GM12878 (cell line): ENCODE measurements around the gene MAGEB3. TPM values are rescaled to one million over a fixed set of nuclear protein-coding genes. Genes with fewer than 3 reads are reported as not detected.

Experiments
- ATAC-seq: fragments of 200-7000 bp; cut with Tn5 transposase; 3 replicates; pipeline ENCODE4 v1.9.1; 2020; ENCODE audit warnings: mild to moderate bottlenecking, moderate library complexity
- BruUV-seq: library from RNA; stranded (reverse); fragments of 400-500 nt; replicated peaks from 2 replicates; lab custom pipeline; 2021; lab: Mats Ljungman, UMichigan
- CTCF ChIA-PET: fragments of 300-600 bp; sonication (Branson Sonifier 250); formaldehyde crosslinking; extraction: SDS; loops from one replicate; lab custom pipeline; 2021; ENCODE audit warnings: inconsistent platforms; lab: Yijun Ruan, JAX
- POLR2A ChIA-PET: fragments of 350-600 bp; formaldehyde crosslinking; extraction: SDS; loops from one replicate; lab custom pipeline; 2021; ENCODE audit warnings: inconsistent platforms; lab: Charles Lee
- RAD21 ChIA-PET: fragments of 300-600 bp; sonication (Branson Sonifier 250); formaldehyde crosslinking; loops from one replicate; lab custom pipeline; 2023; ENCODE audit warnings: antibody characterized with exemption; ENCODE audit not compliant: unreplicated experiment; lab: Charles Lee
- SMC1A ChIA-PET: fragments of 300-600 bp; sonication (Branson Sonifier 250); formaldehyde crosslinking; loops from one replicate; lab custom pipeline; 2023; ENCODE audit not compliant: unreplicated experiment, uncharacterized antibody; lab: Charles Lee
- DNase-seq: peaks from one replicate; pipeline ENCODE4 v3.0.0-alpha.2; 2011; ENCODE audit warnings: low read depth, low spot score
- FAIRE-seq: peaks from 3 replicates; lab custom pipeline; 2011; peaks lifted over from hg19 to GRCh38; lab: Jason Lieb, UNC
- H2AFZ ChIP-seq: 2 replicates; pipeline ENCODE4 v1.6.0; 2011; ENCODE audit warnings: low read depth, low read length, control low read depth; ENCODE audit not compliant: control insufficient read depth
- H3K27ac ChIP-seq: 2 replicates; pipeline ENCODE4 v1.5.1; 2011; ENCODE audit warnings: control low read depth; ENCODE audit not compliant: control insufficient read depth, insufficient read depth
- H3K27me3 ChIP-seq, 2 experiments: replicated peaks in 1 of 2; 2 replicates each; pipeline versions ENCODE4 v1.6.0 to v1.6.1; 2011; ENCODE audit warnings: low read length in 1 of 2; ENCODE audit not compliant: control insufficient read depth in 2 of 2, insufficient read depth in 2 of 2
- H3K36me3 ChIP-seq, 2 experiments: 2 replicates each; pipeline ENCODE4 v1.5.1; 2011; ENCODE audit warnings: low read length in 1 of 2; ENCODE audit not compliant: control insufficient read depth in 2 of 2, insufficient read depth in 2 of 2
- H3K4me1 ChIP-seq: 2 replicates; pipeline ENCODE4 v1.6.1; 2011; ENCODE audit warnings: mild to moderate bottlenecking, low read length, moderate library complexity, mixed read lengths; ENCODE audit not compliant: control insufficient read depth, insufficient read depth
- H3K4me2 ChIP-seq: 2 replicates; pipeline ENCODE4 v1.6.0; 2011; ENCODE audit warnings: control low read depth; ENCODE audit not compliant: control insufficient read depth, insufficient read depth
- H3K4me3 ChIP-seq: fragments of 200-600 bp; sonication (generic); 2 replicates; pipeline ENCODE4 v1.5.1; 2016
- H3K79me2 ChIP-seq: 2 replicates; pipeline ENCODE4 v1.6.0; 2011; ENCODE audit warnings: low read length; ENCODE audit not compliant: control insufficient read depth, insufficient read depth
- H3K9ac ChIP-seq: 2 replicates; pipeline ENCODE4 v1.8.0; 2011; ENCODE audit warnings: low read length, control low read depth, mixed read lengths; ENCODE audit not compliant: control insufficient read depth, insufficient read depth
- H3K9me3 ChIP-seq: replicated peaks from 3 replicates; pipeline ENCODE4 v1.5.1; 2011; ENCODE audit warnings: mild to moderate bottlenecking, low read length; ENCODE audit not compliant: control insufficient read depth, insufficient read depth
- H4K20me1 ChIP-seq: 2 replicates; pipeline ENCODE4 v1.6.0; 2011; ENCODE audit not compliant: control insufficient read depth, insufficient read depth
- BMI1 ChIP-seq: fragments of 450-650 bp; IDR thresholded peaks from 2 replicates; pipeline ENCODE4 v1.6.1; 2016; ENCODE audit warnings: mild to moderate bottlenecking, moderate library complexity, borderline replicate concordance
- EGR1 ChIP-seq, 2 experiments: IDR thresholded peaks; 1 replicate in 1 of 2; 2 replicates in 1 of 2; pipeline ENCODE4 v1.6.1; 2011 to 2012; ENCODE audit warnings: low read depth in 2 of 2, low read length in 2 of 2, borderline replicate concordance in 1 of 2, mild to moderate bottlenecking in 1 of 2, moderate library complexity in 1 of 2
- NR2C2 ChIP-seq: IDR thresholded peaks from 2 replicates; pipeline ENCODE4 v1.6.1; 2011; ENCODE audit warnings: borderline replicate concordance, low read depth; ENCODE audit not compliant: control insufficient read depth, insufficient read length
- SPI1 ChIP-seq: IDR thresholded peaks from 2 replicates; pipeline ENCODE4 v1.6.1; 2011; ENCODE audit warnings: low read depth, mild to moderate bottlenecking, low read length, moderate library complexity, borderline replicate concordance; ENCODE audit not compliant: insufficient read depth
- WGBS: methylation state at CpG from one replicate; pipeline ENCODE4 v1.1.6; 2016; ENCODE audit warnings: low lambda C conversion rate; ENCODE audit not compliant: insufficient replicate concordance, insufficient coverage; ENCODE audit errors: missing lambda C conversion rate; 5-methylcytosine and 5-hydroxymethylcytosine counted together
- in situ Hi-C: fragments of 300-500 bp; cut with MboI; formaldehyde crosslinking; loops from 9 replicates; pipeline ENCODE4 v1.14.3; 2018; ENCODE audit warnings: mixed read lengths
- intact Hi-C: fragments of 100-400 bp; cut with micrococcal nuclease; formaldehyde crosslinking; loops from one replicate; pipeline ENCODE4 v1.14.2; 2022; ENCODE audit not compliant: unreplicated experiment
- polyA plus RNA-seq, 11 experiments: library from polyadenylated mRNA; depleted of rRNA in 4 of 11; unstranded in 6 of 11; stranded (reverse) in 5 of 11; fragments of >200 nt; fragmentation: Nextera tagmentation in 4 of 11; fragmentation: Illumina TruSeq in 1 of 11; extraction: Ambion mirVana in 4 of 11; extraction: Trizol in 1 of 11; gene quantifications; 1 replicate in 1 of 11; 2 replicates in 10 of 11; pipeline versions ENCODE4 v1.2.1 to v1.2.3, GENCODE V29; 2011 to 2016; ENCODE audit warnings: inconsistent platforms in 2 of 11, missing spikeins in 2 of 11, low read depth in 1 of 11
- total RNA-seq, 4 experiments: library from RNA; depleted of rRNA in 3 of 4; stranded (reverse); fragments of >200 nt in 3 of 4; fragmentation: Illumina TruSeq in 1 of 4; extraction: Trizol in 1 of 4; gene quantifications; 2 replicates each; pipeline versions ENCODE4 v1.2.1 to v1.2.3, GENCODE V29; 2013 to 2021
- TF ChIP-seq, protein P1 (sequence below): fragments of 450-650 bp; IDR thresholded peaks from 2 replicates; pipeline ENCODE4 v1.6.1; 2017; ENCODE audit warnings: mild to moderate bottlenecking, low read depth, inconsistent platforms; ENCODE audit not compliant: poor library complexity, severe bottlenecking
- TF ChIP-seq, protein P2 (sequence below): fragments of 450-650 bp; IDR thresholded peaks from 2 replicates; pipeline ENCODE4 v1.6.1; 2017; ENCODE audit warnings: low read depth, mild to moderate bottlenecking, moderate library complexity
- TF ChIP-seq, protein P3 (sequence below): fragments of 150-350 bp; IDR thresholded peaks from 2 replicates; pipeline ENCODE4 v1.6.1; 2016; ENCODE audit warnings: low read depth, low read length

MAGEB3 gene
- total and polyA plus RNA-seq, 10 of the 15 experiments (the other 5 are each of a cell fraction or from before 2014, with no cell fraction given), result not detected

DNA sequence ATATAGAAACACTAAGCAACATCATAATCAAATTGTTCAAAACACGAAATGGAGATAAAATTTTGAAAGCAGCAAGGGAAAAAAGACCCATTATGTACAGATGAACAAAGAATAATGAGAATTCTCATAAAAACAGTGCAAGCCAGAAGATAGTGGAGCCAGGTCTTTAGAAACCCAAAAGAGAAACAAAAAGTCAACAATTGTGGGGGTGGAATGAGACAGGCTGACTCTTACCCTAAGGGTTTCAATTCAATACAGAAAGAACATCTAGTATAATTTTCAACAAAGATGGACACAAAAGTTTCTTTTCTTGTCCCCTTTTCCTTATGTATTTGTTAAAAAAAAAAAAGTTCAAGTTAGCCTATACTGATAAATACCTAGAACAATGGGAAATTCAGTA is 49.1 kb upstream of the MAGEB3 start:
- no peak for TF ChIP-seq SPI1
- TF ChIP-seq EGR1 (IDR thresholded peaks at IDR 0.05; ENCODE audit: borderline replicate concordance in 1 of 2, low read depth in 2 of 2, low read length in 2 of 2), result no peak
- no peak for TF ChIP-seq BMI1
- BruUV-seq, result no TSS peak
- ChIA-PET CTCF (interaction anchor here (0.6 kb wide), 1 partner anchor 326 kb away, joined by 3 read pairs; no protein-coding TSS in a partner anchor), POLR2A (no interaction called here), RAD21 (no interaction called here), SMC1A (no interaction called here)
- WGBS, result 6% methylated on average over 1 of the region's 1 CpG
- no peaks in the 10 kb centered on the region for H4K20me1 ChIP-seq
- no peaks in the 10 kb centered on the region for H3K4me1 ChIP-seq
- H3K4me3 ChIP-seq, result no peak overlapping the region
- H3K27me3 ChIP-seq, result no peaks in the 10 kb centered on the region
- ATAC-seq (0 out of 3 replicates have a peak, but pooled peaks have one; percentile 35), DNase-seq (no peak), FAIRE-seq (no peak)
- no peaks in the 10 kb centered on the region for H3K36me3 ChIP-seq
- in situ Hi-C loops (no loop called here), intact Hi-C loops (no loop called here)
- no peak overlapping the region for H3K9ac ChIP-seq
- no peaks in the 10 kb centered on the region for H3K79me2 ChIP-seq
- no peak overlapping the region for H2AFZ ChIP-seq
- no peak overlapping the region for H3K4me2 ChIP-seq
- no peaks in the 10 kb centered on the region for H3K9me3 ChIP-seq
- no peak overlapping the region for H3K27ac ChIP-seq

DNA sequence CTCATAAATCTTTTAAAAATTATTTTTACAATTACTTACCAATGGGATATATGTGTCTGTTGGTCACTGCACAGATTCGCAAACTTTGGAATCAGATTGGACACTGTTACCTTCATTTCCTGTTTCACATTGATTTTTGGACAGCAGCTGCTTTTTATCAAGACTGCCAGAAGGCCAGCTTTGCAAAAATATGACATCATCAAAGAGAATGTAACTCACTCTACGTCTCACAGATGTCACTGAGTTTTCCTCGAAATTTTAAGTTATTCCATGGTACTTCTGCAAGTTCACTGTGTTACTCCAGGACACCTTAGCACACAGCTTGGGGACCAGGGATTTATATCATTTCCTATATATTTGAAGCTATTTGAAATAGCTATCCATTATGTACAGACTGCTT is 46.9 kb upstream of the MAGEB3 start:
- BruUV-seq, result no TSS peak
- no peaks in the 10 kb centered on the region for H3K9me3 ChIP-seq
- intact Hi-C loops (no loop called here), in situ Hi-C loops (no loop called here)
- H2AFZ ChIP-seq, result no peak overlapping the region
- no peaks in the 10 kb centered on the region for H3K4me1 ChIP-seq
- no peak for ATAC-seq
- ChIA-PET RAD21 (no interaction called here), SMC1A (interaction anchor here (0.6 to 2.4 kb wide), 2 partner anchors 13 to 17 kb away, joined by 3 to 7 read pairs; no protein-coding TSS in a partner anchor), CTCF (no interaction called here), POLR2A (no interaction called here)
- no peak for FAIRE-seq
- H3K4me3 ChIP-seq, result no peak overlapping the region
- H3K9ac ChIP-seq, result no peak overlapping the region
- H3K4me2 ChIP-seq, result no peak overlapping the region
- WGBS, result 10% methylated on average over 3 of the region's 3 CpGs
- DNase-seq, result no peak
- no peak overlapping the region for H3K27ac ChIP-seq
- no peaks in the 10 kb centered on the region for H3K27me3 ChIP-seq
- H4K20me1 ChIP-seq, result no peaks in the 10 kb centered on the region
- H3K36me3 ChIP-seq, result no peaks in the 10 kb centered on the region
- no peaks in the 10 kb centered on the region for H3K79me2 ChIP-seq
- TF ChIP-seq, protein P1, sequence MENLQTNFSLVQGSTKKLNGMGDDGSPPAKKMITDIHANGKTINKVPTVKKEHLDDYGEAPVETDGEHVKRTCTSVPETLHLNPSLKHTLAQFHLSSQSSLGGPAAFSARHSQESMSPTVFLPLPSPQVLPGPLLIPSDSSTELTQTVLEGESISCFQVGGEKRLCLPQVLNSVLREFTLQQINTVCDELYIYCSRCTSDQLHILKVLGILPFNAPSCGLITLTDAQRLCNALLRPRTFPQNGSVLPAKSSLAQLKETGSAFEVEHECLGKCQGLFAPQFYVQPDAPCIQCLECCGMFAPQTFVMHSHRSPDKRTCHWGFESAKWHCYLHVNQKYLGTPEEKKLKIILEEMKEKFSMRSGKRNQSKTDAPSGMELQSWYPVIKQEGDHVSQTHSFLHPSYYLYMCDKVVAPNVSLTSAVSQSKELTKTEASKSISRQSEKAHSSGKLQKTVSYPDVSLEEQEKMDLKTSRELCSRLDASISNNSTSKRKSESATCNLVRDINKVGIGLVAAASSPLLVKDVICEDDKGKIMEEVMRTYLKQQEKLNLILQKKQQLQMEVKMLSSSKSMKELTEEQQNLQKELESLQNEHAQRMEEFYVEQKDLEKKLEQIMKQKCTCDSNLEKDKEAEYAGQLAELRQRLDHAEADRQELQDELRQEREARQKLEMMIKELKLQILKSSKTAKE, result no peak
- TF ChIP-seq, protein P2, sequence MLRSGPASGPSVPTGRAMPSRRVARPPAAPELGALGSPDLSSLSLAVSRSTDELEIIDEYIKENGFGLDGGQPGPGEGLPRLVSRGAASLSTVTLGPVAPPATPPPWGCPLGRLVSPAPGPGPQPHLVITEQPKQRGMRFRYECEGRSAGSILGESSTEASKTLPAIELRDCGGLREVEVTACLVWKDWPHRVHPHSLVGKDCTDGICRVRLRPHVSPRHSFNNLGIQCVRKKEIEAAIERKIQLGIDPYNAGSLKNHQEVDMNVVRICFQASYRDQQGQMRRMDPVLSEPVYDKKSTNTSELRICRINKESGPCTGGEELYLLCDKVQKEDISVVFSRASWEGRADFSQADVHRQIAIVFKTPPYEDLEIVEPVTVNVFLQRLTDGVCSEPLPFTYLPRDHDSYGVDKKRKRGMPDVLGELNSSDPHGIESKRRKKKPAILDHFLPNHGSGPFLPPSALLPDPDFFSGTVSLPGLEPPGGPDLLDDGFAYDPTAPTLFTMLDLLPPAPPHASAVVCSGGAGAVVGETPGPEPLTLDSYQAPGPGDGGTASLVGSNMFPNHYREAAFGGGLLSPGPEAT, result no peak
- TF ChIP-seq, protein P3, sequence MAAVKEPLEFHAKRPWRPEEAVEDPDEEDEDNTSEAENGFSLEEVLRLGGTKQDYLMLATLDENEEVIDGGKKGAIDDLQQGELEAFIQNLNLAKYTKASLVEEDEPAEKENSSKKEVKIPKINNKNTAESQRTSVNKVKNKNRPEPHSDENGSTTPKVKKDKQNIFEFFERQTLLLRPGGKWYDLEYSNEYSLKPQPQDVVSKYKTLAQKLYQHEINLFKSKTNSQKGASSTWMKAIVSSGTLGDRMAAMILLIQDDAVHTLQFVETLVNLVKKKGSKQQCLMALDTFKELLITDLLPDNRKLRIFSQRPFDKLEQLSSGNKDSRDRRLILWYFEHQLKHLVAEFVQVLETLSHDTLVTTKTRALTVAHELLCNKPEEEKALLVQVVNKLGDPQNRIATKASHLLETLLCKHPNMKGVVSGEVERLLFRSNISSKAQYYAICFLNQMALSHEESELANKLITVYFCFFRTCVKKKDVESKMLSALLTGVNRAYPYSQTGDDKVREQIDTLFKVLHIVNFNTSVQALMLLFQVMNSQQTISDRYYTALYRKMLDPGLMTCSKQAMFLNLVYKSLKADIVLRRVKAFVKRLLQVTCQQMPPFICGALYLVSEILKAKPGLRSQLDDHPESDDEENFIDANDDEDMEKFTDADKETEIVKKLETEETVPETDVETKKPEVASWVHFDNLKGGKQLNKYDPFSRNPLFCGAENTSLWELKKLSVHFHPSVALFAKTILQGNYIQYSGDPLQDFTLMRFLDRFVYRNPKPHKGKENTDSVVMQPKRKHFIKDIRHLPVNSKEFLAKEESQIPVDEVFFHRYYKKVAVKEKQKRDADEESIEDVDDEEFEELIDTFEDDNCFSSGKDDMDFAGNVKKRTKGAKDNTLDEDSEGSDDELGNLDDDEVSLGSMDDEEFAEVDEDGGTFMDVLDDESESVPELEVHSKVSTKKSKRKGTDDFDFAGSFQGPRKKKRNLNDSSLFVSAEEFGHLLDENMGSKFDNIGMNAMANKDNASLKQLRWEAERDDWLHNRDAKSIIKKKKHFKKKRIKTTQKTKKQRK, result no peak
- no peak for TF ChIP-seq NR2C2
